Adrenal gland (tissue), 5 donors: Measurements from ENCODE around the gene PCDHGA2.

ENCODE experiments used
- POLR2A ChIP-seq, 2 donors: fragments of 450-650 bp; IDR thresholded peaks; one replicate each; pipeline ENCODE4 v1.6.1; 2017; ENCODE audit warnings: antibody characterized with exemption in 2 of 2, mild to moderate bottlenecking in 2 of 2, moderate library complexity in 1 of 2
- TF ChIP-seq, protein P1 (sequence below), 6 experiments: fragments of 450-650 bp in 4 of 6; fragments of 200-600 bp in 2 of 6; sonication (generic) in 1 of 6; IDR thresholded peaks; 1 replicate in 5 of 6; 2 replicates in 1 of 6; pipeline versions ENCODE4 v1.5.1 to v1.8.0; 2016 to 2021; ENCODE audit warnings: antibody characterized with exemption in 6 of 6, mild to moderate bottlenecking in 2 of 6, moderate library complexity in 1 of 6
- donor health status: DM: no; HTN: no; CAD: no.

DNA sequence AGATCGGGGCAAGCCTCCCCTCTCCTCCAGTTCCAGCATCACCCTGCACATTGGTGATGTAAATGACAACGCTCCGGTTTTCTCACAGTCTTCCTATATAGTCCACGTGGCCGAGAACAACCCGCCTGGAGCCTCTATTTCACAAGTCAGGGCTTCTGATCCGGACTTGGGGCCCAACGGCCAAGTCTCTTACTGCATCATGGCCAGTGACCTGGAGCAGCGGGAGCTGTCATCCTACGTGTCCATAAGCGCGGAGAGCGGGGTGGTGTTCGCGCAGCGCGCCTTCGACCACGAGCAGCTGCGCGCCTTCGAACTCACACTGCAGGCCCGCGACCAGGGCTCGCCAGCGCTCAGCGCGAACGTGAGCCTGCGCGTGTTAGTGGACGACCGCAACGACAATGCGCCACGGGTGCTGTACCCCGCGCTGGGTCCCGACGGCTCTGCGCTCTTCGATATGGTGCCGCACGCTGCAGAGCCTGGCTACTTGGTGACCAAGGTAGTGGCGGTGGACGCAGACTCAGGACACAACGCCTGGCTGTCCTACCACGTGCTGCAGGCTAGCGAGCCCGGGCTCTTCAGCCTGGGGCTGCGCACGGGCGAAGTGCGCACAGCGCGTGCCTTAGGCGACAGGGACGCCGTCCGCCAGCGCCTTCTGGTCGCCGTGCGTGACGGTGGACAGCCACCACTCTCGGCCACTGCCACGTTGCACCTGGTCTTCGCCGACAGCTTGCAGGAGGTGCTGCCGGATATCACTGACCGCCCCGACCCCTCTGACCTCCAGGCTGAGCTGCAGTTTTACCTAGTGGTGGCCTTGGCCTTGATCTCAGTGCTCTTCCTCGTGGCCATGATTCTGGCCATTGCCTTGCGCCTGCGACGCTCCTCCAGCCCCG lies 50.8 kb downstream of the PCDHGA2 start:
- TF ChIP-seq, protein P1, sequence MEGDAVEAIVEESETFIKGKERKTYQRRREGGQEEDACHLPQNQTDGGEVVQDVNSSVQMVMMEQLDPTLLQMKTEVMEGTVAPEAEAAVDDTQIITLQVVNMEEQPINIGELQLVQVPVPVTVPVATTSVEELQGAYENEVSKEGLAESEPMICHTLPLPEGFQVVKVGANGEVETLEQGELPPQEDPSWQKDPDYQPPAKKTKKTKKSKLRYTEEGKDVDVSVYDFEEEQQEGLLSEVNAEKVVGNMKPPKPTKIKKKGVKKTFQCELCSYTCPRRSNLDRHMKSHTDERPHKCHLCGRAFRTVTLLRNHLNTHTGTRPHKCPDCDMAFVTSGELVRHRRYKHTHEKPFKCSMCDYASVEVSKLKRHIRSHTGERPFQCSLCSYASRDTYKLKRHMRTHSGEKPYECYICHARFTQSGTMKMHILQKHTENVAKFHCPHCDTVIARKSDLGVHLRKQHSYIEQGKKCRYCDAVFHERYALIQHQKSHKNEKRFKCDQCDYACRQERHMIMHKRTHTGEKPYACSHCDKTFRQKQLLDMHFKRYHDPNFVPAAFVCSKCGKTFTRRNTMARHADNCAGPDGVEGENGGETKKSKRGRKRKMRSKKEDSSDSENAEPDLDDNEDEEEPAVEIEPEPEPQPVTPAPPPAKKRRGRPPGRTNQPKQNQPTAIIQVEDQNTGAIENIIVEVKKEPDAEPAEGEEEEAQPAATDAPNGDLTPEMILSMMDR (IDR thresholded peaks at IDR 0.05), result no peak
- no peak for TF ChIP-seq POLR2A (IDR thresholded peaks at IDR 0.05)
